Neural cell (in vitro differentiated cells): Measurements from ENCODE around the gene ART1.
"Not testable (repeated sequence)": the region's sequence is repeated elsewhere in the genome, so short reads cannot be mapped to it uniquely, and the experiment has no call there.

Source experiments
- CTCF ChIP-seq: fragments of 450-650 bp; IDR thresholded peaks from 2 replicates; pipeline ENCODE4 v1.5.1; 2014; ENCODE audit warnings: antibody characterized with exemption, mild to moderate bottlenecking, moderate library complexity; ENCODE audit not compliant: poor library complexity, severe bottlenecking
- EP300 ChIP-seq: fragments of 450-650 bp; conservative IDR thresholded peaks from 2 replicates; pipeline ENCODE4 v1.6.1; 2014; ENCODE audit warnings: antibody characterized with exemption, mild to moderate bottlenecking, moderate library complexity; ENCODE audit not compliant: poor library complexity, severe bottlenecking
- EZH2 ChIP-seq: fragments of 200-600, 300-800 bp; shearing (Covaris generic), sonication (generic); IDR thresholded peaks from 2 replicates; pipeline ENCODE4 v1.6.1; 2014; ENCODE audit warnings: antibody characterized with exemption, low read length, borderline replicate concordance, mild to moderate bottlenecking; ENCODE audit not compliant: insufficient read depth, poor library complexity, severe bottlenecking
- MXI1 ChIP-seq: fragments of 450-650 bp; conservative IDR thresholded peaks from 2 replicates; pipeline ENCODE4 v1.6.1; 2014; ENCODE audit warnings: antibody characterized with exemption, mild to moderate bottlenecking; ENCODE audit not compliant: poor library complexity, severe bottlenecking
- POLR2AphosphoS5 ChIP-seq: IDR thresholded peaks from 2 replicates; pipeline ENCODE4 v1.6.1; 2012
- RAD21 ChIP-seq: fragments of 450-650 bp; conservative IDR thresholded peaks from 2 replicates; pipeline ENCODE4 v1.6.1; 2014; ENCODE audit warnings: antibody characterized with exemption, mild to moderate bottlenecking, moderate library complexity
- REST ChIP-seq: IDR thresholded peaks from 2 replicates; pipeline ENCODE4 v1.6.1; 2012; ENCODE audit warnings: borderline replicate concordance
- SMC3 ChIP-seq: fragments of 450-650 bp; conservative IDR thresholded peaks from 2 replicates; pipeline ENCODE4 v1.6.1; 2014; ENCODE audit warnings: antibody characterized with exemption, mild to moderate bottlenecking, moderate library complexity; ENCODE audit not compliant: poor library complexity

GRCh38 chr11:3652514-3652913 is 7.6 kb downstream of the ART1 start:
- not testable (repeated sequence) for TF ChIP-seq CTCF, POLR2AphosphoS5, EP300, EZH2, REST, RAD21, SMC3, MXI1
